Trophoblast cell (in vitro differentiated cells and primary cell): ENCODE data around the gene GCNT3.
"Not testable (repeated sequence)": the region's sequence is repeated elsewhere in the genome, so short reads cannot be mapped to it uniquely, and the experiment has no call there.

Experiments
- DNase-seq, 2 donors: peaks; one replicate each; pipeline ENCODE4 v3.0.0-alpha.2; 2016
- H2AFZ ChIP-seq: 2 replicates; pipeline ENCODE4 v1.6.1; 2013; ENCODE audit warnings: low read length, moderate library complexity, mild to moderate bottlenecking; ENCODE audit not compliant: insufficient read depth, poor library complexity
- H2AK5ac ChIP-seq: 2 replicates; pipeline ENCODE4 v1.6.1; 2013; ENCODE audit warnings: mild to moderate bottlenecking, low read length
- H2BK120ac ChIP-seq: 2 replicates; pipeline ENCODE4 v1.6.1; 2013; ENCODE audit warnings: low read length, mild to moderate bottlenecking, moderate library complexity; ENCODE audit not compliant: insufficient read depth, poor library complexity
- H2BK12ac ChIP-seq: 2 replicates; pipeline ENCODE4 v1.6.1; 2013; ENCODE audit warnings: mild to moderate bottlenecking, low read length, moderate library complexity
- H2BK5ac ChIP-seq: 2 replicates; pipeline ENCODE4 v1.6.1; 2013; ENCODE audit warnings: low read length, low read depth, moderate library complexity, mild to moderate bottlenecking; ENCODE audit not compliant: poor library complexity
- H3K14ac ChIP-seq: 2 replicates; pipeline ENCODE4 v1.6.1; 2013; ENCODE audit warnings: mild to moderate bottlenecking, low read length
- H3K18ac ChIP-seq: 2 replicates; pipeline ENCODE4 v1.6.1; 2013; ENCODE audit warnings: mild to moderate bottlenecking, low read length
- H3K23ac ChIP-seq: 2 replicates; pipeline ENCODE4 v1.6.1; 2013; ENCODE audit warnings: low read length
- H3K27ac ChIP-seq: 2 replicates; pipeline ENCODE4 v1.5.1; 2013; ENCODE audit warnings: low read depth, mild to moderate bottlenecking, inconsistent platforms, low read length, moderate library complexity
- H3K27me3 ChIP-seq: 2 replicates; pipeline ENCODE4 v1.6.1; 2013; ENCODE audit warnings: inconsistent platforms, mild to moderate bottlenecking, low read length, moderate library complexity; ENCODE audit not compliant: insufficient read depth
- H3K36me3 ChIP-seq, 2 experiments: 1 replicate in 1 of 2; 2 replicates in 1 of 2; pipeline ENCODE4 v1.6.1; 2013; ENCODE audit warnings: low read length in 2 of 2, mild to moderate bottlenecking in 2 of 2, moderate library complexity in 1 of 2; ENCODE audit not compliant: insufficient read depth in 2 of 2, control insufficient read depth in 1 of 2
- H3K4ac ChIP-seq: 2 replicates; pipeline ENCODE4 v1.6.1; 2013; ENCODE audit warnings: low read depth, mild to moderate bottlenecking, low read length, moderate library complexity
- H3K4me1 ChIP-seq, 2 experiments: 1 replicate in 1 of 2; 2 replicates in 1 of 2; pipeline ENCODE4 v1.6.1; 2013; ENCODE audit warnings: low read length in 2 of 2, mild to moderate bottlenecking in 2 of 2, moderate library complexity in 1 of 2; ENCODE audit not compliant: insufficient read depth in 2 of 2, control insufficient read depth in 1 of 2
- H3K4me2 ChIP-seq: 2 replicates; pipeline ENCODE4 v1.6.1; 2013; ENCODE audit warnings: inconsistent platforms, mild to moderate bottlenecking, low read length, moderate library complexity
- H3K4me3 ChIP-seq: 2 replicates; pipeline ENCODE4 v1.5.1; 2013; ENCODE audit warnings: mild to moderate bottlenecking, low read depth, low read length, inconsistent platforms
- H3K79me1 ChIP-seq: one replicate; pipeline ENCODE4 v1.6.1; 2013; ENCODE audit warnings: low read length
- H3K79me2 ChIP-seq: 2 replicates; pipeline ENCODE4 v1.6.1; 2013; ENCODE audit warnings: low read length, mild to moderate bottlenecking; ENCODE audit not compliant: control insufficient read depth, insufficient read depth, poor library complexity
- H3K9ac ChIP-seq: 2 replicates; pipeline ENCODE4 v1.6.1; 2013; ENCODE audit warnings: mild to moderate bottlenecking, low read length
- H3K9me3 ChIP-seq: 2 replicates; pipeline ENCODE4 v1.6.1; 2013; ENCODE audit warnings: low read depth, mild to moderate bottlenecking, control low read depth, inconsistent platforms, low read length; ENCODE audit not compliant: insufficient read depth
- H4K12ac ChIP-seq: 2 replicates; pipeline ENCODE4 v1.6.1; 2013; ENCODE audit warnings: low read depth, mild to moderate bottlenecking, low read length, moderate library complexity
- H4K8ac ChIP-seq: 2 replicates; pipeline ENCODE4 v1.6.1; 2013; ENCODE audit warnings: low read depth, mild to moderate bottlenecking, low read length, moderate library complexity
- H4K91ac ChIP-seq: one replicate; pipeline ENCODE4 v1.6.1; 2013; ENCODE audit warnings: low read depth, mild to moderate bottlenecking, low read length, moderate library complexity
- WGBS: extraction: QIAGEN DNeasy Blood & Tissue Kit; methylation state at CpG from one replicate; pipeline ENCODE4 v1.1.7; 2013; ENCODE audit warnings: missing lambda C conversion rate; ENCODE audit not compliant: insufficient read length, insufficient coverage; ENCODE audit errors: extremely low coverage; 5-methylcytosine and 5-hydroxymethylcytosine counted together

Gene GCNT3

GRCh38 chr15:59645812-59646211, 34.2 kb downstream of the GCNT3 start:
- H2AFZ ChIP-seq, H3K4me1 ChIP-seq, H4K91ac ChIP-seq, H3K4me2 ChIP-seq, H3K27me3 ChIP-seq, H3K4me3 ChIP-seq, H3K18ac ChIP-seq, H4K8ac ChIP-seq, H3K23ac ChIP-seq, H3K14ac ChIP-seq, H2BK120ac ChIP-seq, H2BK12ac ChIP-seq, H4K12ac ChIP-seq, H3K79me2 ChIP-seq, H2BK5ac ChIP-seq, H3K27ac ChIP-seq, H3K4ac ChIP-seq, DNase-seq, H3K9ac ChIP-seq, H3K9me3 ChIP-seq, H2AK5ac ChIP-seq, H3K79me1 ChIP-seq: not testable (repeated sequence)
- no CpG with 5 or more reads among the region's 9 CpGs for WGBS
- peaks cover 14 to 19% of the 10 kb centered on the region in 2 experiments for H3K36me3 ChIP-seq

GRCh38 chr15:59646277-59646676, 34.7 kb downstream of the GCNT3 start:
- H3K4me1 ChIP-seq = no peaks in the 10 kb centered on the region
- no peak overlapping the region for H3K4ac ChIP-seq
- H3K27me3 ChIP-seq = no peaks in the 10 kb centered on the region
- H3K27ac ChIP-seq = no peak overlapping the region
- H4K12ac ChIP-seq = no peak overlapping the region
- no peak overlapping the region for H2BK12ac ChIP-seq
- H3K18ac ChIP-seq = no peak overlapping the region
- no peak overlapping the region for H3K14ac ChIP-seq
- no peak overlapping the region for H3K9ac ChIP-seq
- H3K4me2 ChIP-seq = no peak overlapping the region
- no peak for DNase-seq
- H3K4me3 ChIP-seq = no peak overlapping the region
- H3K79me2 ChIP-seq = no peaks in the 10 kb centered on the region
- H4K8ac ChIP-seq = no peak overlapping the region
- H3K79me1 ChIP-seq = no peaks in the 10 kb centered on the region
- no peak overlapping the region for H2AK5ac ChIP-seq
- H2AFZ ChIP-seq = no peak overlapping the region
- H2BK5ac ChIP-seq = no peak overlapping the region
- H3K36me3 ChIP-seq = peaks cover 16 to 17% of the 10 kb centered on the region in 2 experiments
- H2BK120ac ChIP-seq = no peak overlapping the region
- no peaks in the 10 kb centered on the region for H3K9me3 ChIP-seq
- no peak overlapping the region for H3K23ac ChIP-seq
- no peak overlapping the region for H4K91ac ChIP-seq
- no CpG with 5 or more reads among the region's 1 CpG for WGBS

- no peaks in the 10 kb centered on the region for H3K79me2 ChIP-seq
- no peak overlapping the region for H4K12ac ChIP-seq
- no peaks in the 10 kb centered on the region for H3K79me1 ChIP-seq
- H3K14ac ChIP-seq = no peak overlapping the region
- H2AK5ac ChIP-seq = no peak overlapping the region
- H3K36me3 ChIP-seq = peaks cover 20% of the 10 kb centered on the region in 2 experiments
- no peak overlapping the region for H3K27ac ChIP-seq
- no peak overlapping the region for H3K23ac ChIP-seq
- no peak overlapping the region for H2BK12ac ChIP-seq
- H3K4me2 ChIP-seq = no peak overlapping the region
- no peak overlapping the region for H3K9ac ChIP-seq
- WGBS = no CpG with 5 or more reads among the region's 1 CpG
- H2BK120ac ChIP-seq = no peak overlapping the region
- no peak overlapping the region for H4K8ac ChIP-seq
- H3K4me3 ChIP-seq = no peak overlapping the region
- no peak overlapping the region for H2BK5ac ChIP-seq
- H3K9me3 ChIP-seq = no peaks in the 10 kb centered on the region
- H2AFZ ChIP-seq = no peak overlapping the region
- no peak overlapping the region for H4K91ac ChIP-seq
- no peak overlapping the region for H3K4ac ChIP-seq
- H3K27me3 ChIP-seq = no peaks in the 10 kb centered on the region
- no peak overlapping the region for H3K18ac ChIP-seq
- no peaks in the 10 kb centered on the region for H3K4me1 ChIP-seq
- DNase-seq = no peak
Observed at GRCh38 chr15:59647085-59647484, 35.5 kb downstream of the GCNT3 start.

- DNase-seq = peak; percentile 27 to 75
- H3K27me3 ChIP-seq = no peaks in the 10 kb centered on the region
- no peak overlapping the region for H2AK5ac ChIP-seq
- no peak overlapping the region for H3K14ac ChIP-seq
- no peaks in the 10 kb centered on the region for H3K79me2 ChIP-seq
- no peak overlapping the region for H4K12ac ChIP-seq
- H2AFZ ChIP-seq = no peak overlapping the region
- no peak overlapping the region for H2BK120ac ChIP-seq
- H4K91ac ChIP-seq = no peak overlapping the region
- peaks cover 15 to 22% of the 10 kb centered on the region in 2 experiments for H3K36me3 ChIP-seq
- no peak overlapping the region for H3K23ac ChIP-seq
- H3K79me1 ChIP-seq = no peaks in the 10 kb centered on the region
- H3K9ac ChIP-seq = no peak overlapping the region
- H3K4me2 ChIP-seq = no peak overlapping the region
- H3K27ac ChIP-seq = no peak overlapping the region
- H3K4ac ChIP-seq = no peak overlapping the region
- H3K18ac ChIP-seq = no peak overlapping the region
- H2BK5ac ChIP-seq = no peak overlapping the region
- H3K4me3 ChIP-seq = no peak overlapping the region
- peaks cover 2% of the 10 kb centered on the region for H3K9me3 ChIP-seq
- peaks cover 2 to 3% of the 10 kb centered on the region in 2 experiments for H3K4me1 ChIP-seq
- H4K8ac ChIP-seq = no peak overlapping the region
- no peak overlapping the region for H2BK12ac ChIP-seq
Observed at GRCh38 chr15:59649603-59650002, 38.0 kb downstream of the GCNT3 start.
